CD4-positive, alpha-beta T cell (primary cell): ENCODE results near the gene STRN4. TPM values are rescaled to one million over a fixed set of nuclear protein-coding genes. Genes with fewer than 3 reads are reported as not detected.
"Not testable (repeated sequence)": the region's sequence is repeated elsewhere in the genome, so short reads cannot be mapped to it uniquely, and the experiment has no call there.

Experiments
- ATAC-seq: fragments of 200-7000 bp; cut with Tn5 transposase; one replicate; pipeline ENCODE4 v1.10.0; 2022; ENCODE audit warnings: mild to moderate bottlenecking; ENCODE audit not compliant: poor library complexity
- CTCF ChIA-PET: fragments of 350-600 bp; sonication (Branson Sonifier 250); formaldehyde crosslinking; loops from one replicate; lab custom pipeline; 2021; ENCODE audit warnings: antibody characterized with exemption, inconsistent platforms; lab: Charles Lee
- POLR2A ChIA-PET: fragments of 350-600 bp; sonication (Branson Sonifier 250); formaldehyde crosslinking; loops from one replicate; lab custom pipeline; 2021; ENCODE audit warnings: antibody characterized with exemption, inconsistent platforms; lab: Charles Lee
- DNase-seq, 14 experiments: peaks; one replicate each; pipeline ENCODE4 v3.0.0-alpha.2; 2013 to 2020; ENCODE audit warnings: mixed read lengths in 2 of 14
- H3K27ac ChIP-seq, 2 donors: one replicate each; pipeline versions ENCODE4 v1.5.1 to v1.7.0; 2013; ENCODE audit warnings: low read length in 2 of 2, low read depth in 1 of 2, mild to moderate bottlenecking in 1 of 2
- H3K27me3 ChIP-seq, 2 experiments: 1 replicate in 1 of 2; 2 replicates in 1 of 2; pipeline versions ENCODE4 v1.6.1 to v1.7.0; 2013; ENCODE audit warnings: low read length in 2 of 2, control low read depth in 1 of 2, mild to moderate bottlenecking in 1 of 2, moderate library complexity in 1 of 2; ENCODE audit not compliant: insufficient read depth in 2 of 2, control insufficient read depth in 1 of 2
- H3K36me3 ChIP-seq: one replicate; pipeline ENCODE4 v1.6.1; 2013; ENCODE audit warnings: low read length, control low read depth; ENCODE audit not compliant: insufficient read depth
- H3K4me1 ChIP-seq: one replicate; pipeline ENCODE4 v1.6.1; 2013; ENCODE audit warnings: low read length, control low read depth; ENCODE audit not compliant: insufficient read depth
- H3K4me3 ChIP-seq: one replicate; pipeline ENCODE4 v1.5.1; 2013; ENCODE audit warnings: mild to moderate bottlenecking, low read length, moderate library complexity
- H3K9me3 ChIP-seq, 2 experiments: 1 replicate in 1 of 2; 2 replicates in 1 of 2; pipeline versions ENCODE4 v1.6.1 to v1.7.0; 2013; ENCODE audit warnings: low read length in 2 of 2, mild to moderate bottlenecking in 2 of 2, control low read depth in 1 of 2, moderate library complexity in 1 of 2; ENCODE audit not compliant: control insufficient read depth in 1 of 2, insufficient read depth in 1 of 2
- H3K27ac Mint-ChIP-seq: one replicate; pipeline ENCODE4 v1.8.0; 2020; ENCODE audit warnings: mixed read lengths
- H3K27me3 Mint-ChIP-seq: one replicate; pipeline ENCODE4 v1.8.0; 2021; ENCODE audit warnings: mixed read lengths
- H3K36me3 Mint-ChIP-seq: one replicate; pipeline ENCODE4 v1.8.0; 2021; ENCODE audit warnings: low read depth, mixed read lengths
- H3K4me1 Mint-ChIP-seq: one replicate; pipeline ENCODE4 v1.8.0; 2021; ENCODE audit warnings: low read depth, mixed read lengths
- H3K4me3 Mint-ChIP-seq: one replicate; pipeline ENCODE4 v1.8.0; 2020; ENCODE audit warnings: mild to moderate bottlenecking, mixed read lengths
- H3K9me3 Mint-ChIP-seq: one replicate; pipeline ENCODE4 v1.8.0; 2020; ENCODE audit warnings: mixed read lengths
- CTCF ChIP-seq: fragments of 200-600 bp; IDR thresholded peaks from one replicate; pipeline ENCODE4 v1.8.0; 2022; ENCODE audit warnings: antibody characterized with exemption, mild to moderate bottlenecking
- intact Hi-C, 2 experiments: fragments of 100-400 bp; cut with DNase I in 1 of 2; cut with micrococcal nuclease in 1 of 2; formaldehyde crosslinking; loops; one replicate each; pipeline versions ENCODE4 v1.15.1 to v1.9.0; 2023 to 2025; cut with DNase I, micrococcal nuclease
- total RNA-seq, 174 experiments: library from RNA in 2 of 174; stranded (reverse) in 2 of 174; gene quantifications; one replicate each; pipeline ENCODE4 v1.2.3 and lab custom pipeline; 2021 to 2026

Gene STRN4
- total RNA-seq, 2 experiments from 2014 or later: 90.0 to 94.0 TPM

GRCh38 chr19:46783670-46784069 is 37.4 kb upstream of the STRN4 start:
- DNase-seq: no peak
- Mint-ChIP-seq H3K9me3 (no peaks in the 10 kb centered on the region), H3K36me3 (peaks cover 32% of the 10 kb centered on the region), H3K27me3 (no peaks in the 10 kb centered on the region), H3K27ac (no peak overlapping the region), H3K4me1 (peaks cover 46% of the 10 kb centered on the region), H3K4me3 (peak overlapping the region; percentile 2)
- Histone ChIP-seq H3K27ac (peak overlapping the region in 1 of 2 donors; percentile 13), H3K4me3 (no peak overlapping the region), H3K36me3 (peaks cover 47% of the 10 kb centered on the region), H3K9me3 (no peaks in the 10 kb centered on the region), H3K27me3 (no peaks in the 10 kb centered on the region), H3K4me1 (peaks cover 60% of the 10 kb centered on the region)
- intact Hi-C loops: loop anchor here in 1 of 2 experiments (10.0 kb wide), 2 partner anchors 471 to 1541 kb away; partner anchors contain the start of genes CCDC9 and EMP3
- TF ChIP-seq CTCF: no peak
- ChIA-PET POLR2A (interaction anchor here (0.6 to 1.7 kb wide), 2 partner anchors 38 to 66 kb away, joined by 3 to 7 read pairs; no protein-coding TSS in a partner anchor), CTCF (no interaction called here)
- ATAC-seq: no peak

- ChIA-PET CTCF (interaction anchor here (0.6 to 0.7 kb wide), 2 partner anchors 58 to 1333 kb away, joined by 3 to 4 read pairs; no protein-coding TSS in a partner anchor), POLR2A (no interaction called here)
- Histone ChIP-seq H3K9me3 (no peaks in the 10 kb centered on the region), H3K27ac (no peak overlapping the region), H3K36me3 (peaks cover 52% of the 10 kb centered on the region), H3K4me3 (no peak overlapping the region), H3K4me1 (peaks cover 54% of the 10 kb centered on the region), H3K27me3 (no peaks in the 10 kb centered on the region)
- Mint-ChIP-seq H3K27me3 (no peaks in the 10 kb centered on the region), H3K36me3 (peaks cover 43% of the 10 kb centered on the region), H3K4me3 (no peak overlapping the region), H3K9me3 (no peaks in the 10 kb centered on the region), H3K27ac (peak overlapping the region; percentile 61), H3K4me1 (peaks cover 41% of the 10 kb centered on the region)
- DNase-seq: no peak
- TF ChIP-seq CTCF: no peak
- no peak for ATAC-seq
- intact Hi-C loops: loop anchor here in 1 of 2 experiments (10.0 kb wide), 2 partner anchors 472 to 1542 kb away; partner anchors contain the start of genes CCDC9 and EMP3
Observed at GRCh38 chr19:46782355-46783019, 36.2 kb upstream of the STRN4 start.

DNA sequence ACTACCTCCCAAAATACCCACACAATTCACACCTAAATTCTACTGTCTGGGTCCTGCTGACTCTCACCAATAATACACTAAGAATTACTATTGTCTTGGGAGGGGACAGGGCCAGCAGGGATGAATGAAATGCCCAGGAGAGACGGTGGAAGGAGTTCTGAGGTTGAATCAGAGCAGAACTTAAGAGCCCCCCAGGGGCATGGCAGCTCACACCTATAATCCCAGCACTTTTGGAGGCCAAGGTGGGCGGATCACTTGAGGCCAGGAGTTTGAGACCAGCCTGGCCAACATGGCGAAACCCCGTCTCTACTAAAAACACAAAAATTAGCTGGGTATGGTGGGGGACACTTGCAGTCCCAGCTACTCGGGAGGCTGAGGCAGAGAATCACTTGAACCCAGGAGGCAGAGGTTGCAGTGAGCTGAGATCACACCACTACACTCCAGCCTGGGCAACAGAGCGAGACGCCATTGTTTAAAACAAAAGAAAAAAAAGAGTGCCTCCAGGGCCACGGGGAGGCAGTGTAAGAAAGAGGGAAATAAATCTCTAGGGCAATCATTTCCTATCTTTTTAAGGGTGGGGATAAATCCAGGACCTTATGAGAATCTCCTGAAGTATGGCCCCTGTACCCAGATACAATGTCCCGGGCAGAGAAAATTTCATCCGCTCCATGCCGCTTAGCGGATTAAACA is 31.9 kb upstream of the STRN4 start:
- H3K4me3 ChIP-seq, H3K9me3 Mint-ChIP-seq, DNase-seq, POLR2A ChIA-PET, CTCF ChIA-PET, H3K27ac Mint-ChIP-seq, H3K27ac ChIP-seq, intact Hi-C loops, H3K27me3 ChIP-seq, H3K9me3 ChIP-seq, H3K4me3 Mint-ChIP-seq, H3K27me3 Mint-ChIP-seq, H3K4me1 Mint-ChIP-seq, ATAC-seq: not testable (repeated sequence)
- peaks cover 13% of the 10 kb centered on the region for H3K4me1 ChIP-seq
- H3K36me3 Mint-ChIP-seq: peaks cover 52% of the 10 kb centered on the region
- H3K36me3 ChIP-seq: peaks cover 67% of the 10 kb centered on the region
